Keratinocyte (primary cell): Measurements from ENCODE around the gene ZNF362. TPM values are rescaled to one million over a fixed set of nuclear protein-coding genes. Genes with fewer than 3 reads are reported as not detected.

ENCODE experiments used
- DNase-seq: peaks from one replicate; pipeline ENCODE4 v3.0.0-alpha.2; 2011; ENCODE audit warnings: low read depth, missing footprints, low spot score
- FAIRE-seq: peaks from 2 replicates; lab custom pipeline; 2011; peaks lifted over from hg19 to GRCh38; lab: Jason Lieb, UNC
- H2AFZ ChIP-seq: 2 replicates; pipeline ENCODE4 v1.6.0; 2012; ENCODE audit warnings: low read length, control low read depth, inconsistent platforms; ENCODE audit not compliant: control insufficient read depth
- H3K27ac ChIP-seq: 2 replicates; pipeline ENCODE4 v1.5.1; 2011; ENCODE audit warnings: low read length; ENCODE audit not compliant: control insufficient read depth, insufficient read depth
- H3K27me3 ChIP-seq: 3 replicates; pipeline ENCODE4 v1.6.0; 2011; ENCODE audit warnings: low read length; ENCODE audit not compliant: control insufficient read depth, insufficient read depth; ENCODE audit errors: extremely low read depth
- H3K36me3 ChIP-seq, 2 experiments: 2 replicates in 1 of 2; 3 replicates in 1 of 2; pipeline ENCODE4 v1.5.1; 2011; ENCODE audit warnings: low read length in 2 of 2, mild to moderate bottlenecking in 1 of 2; ENCODE audit not compliant: control insufficient read depth in 2 of 2, insufficient read depth in 2 of 2; ENCODE audit errors: extremely low read depth in 1 of 2
- H3K4me1 ChIP-seq: 3 replicates; pipeline ENCODE4 v1.5.1; 2011; ENCODE audit warnings: low read length; ENCODE audit not compliant: control insufficient read depth, insufficient read depth; ENCODE audit errors: extremely low read depth
- H3K4me2 ChIP-seq: 3 replicates; pipeline ENCODE4 v1.6.0; 2011; ENCODE audit warnings: low read depth, low read length; ENCODE audit not compliant: control insufficient read depth, insufficient read depth; ENCODE audit errors: extremely low read depth
- H3K4me3 ChIP-seq, 3 experiments: fragments of 200-600 bp in 1 of 3; sonication (generic) in 1 of 3; 2 replicates in 2 of 3; 3 replicates in 1 of 3; pipeline ENCODE4 v1.5.1; 2011 to 2016; ENCODE audit warnings: low read length in 3 of 3, mild to moderate bottlenecking in 3 of 3, control low read depth in 2 of 3, inconsistent platforms in 1 of 3, low read depth in 1 of 3, mixed read lengths in 1 of 3, mixed run types in 1 of 3, moderate library complexity in 1 of 3; ENCODE audit not compliant: control insufficient read depth in 2 of 3, insufficient read depth in 2 of 3; ENCODE audit errors: extremely low read depth in 1 of 3
- H3K79me2 ChIP-seq: 2 replicates; pipeline ENCODE4 v1.6.0; 2012; ENCODE audit warnings: low read length; ENCODE audit not compliant: control insufficient read depth, insufficient read depth
- H3K9ac ChIP-seq: 3 replicates; pipeline ENCODE4 v1.6.0; 2011; ENCODE audit warnings: low read length; ENCODE audit not compliant: control insufficient read depth, insufficient read depth; ENCODE audit errors: extremely low read depth
- H3K9me1 ChIP-seq: 3 replicates; pipeline ENCODE4 v1.6.0; 2011; ENCODE audit warnings: low read length; ENCODE audit not compliant: control insufficient read depth, insufficient read depth; ENCODE audit errors: extremely low read depth
- H3K9me3 ChIP-seq: 2 replicates; pipeline ENCODE4 v1.5.1; 2012; ENCODE audit warnings: low read depth, low read length; ENCODE audit not compliant: control insufficient read depth
- H4K20me1 ChIP-seq: 3 replicates; pipeline ENCODE4 v1.6.0; 2011; ENCODE audit warnings: low read length; ENCODE audit not compliant: control insufficient read depth, insufficient read depth; ENCODE audit errors: extremely low read depth
- CTCF ChIP-seq, 3 experiments: IDR thresholded peaks in 1 of 3; conservative IDR thresholded peaks in 1 of 3; optimal IDR thresholded peaks in 1 of 3; 2 replicates in 2 of 3; 3 replicates in 1 of 3; pipeline versions ENCODE3 to v1.5.1; 2011; ENCODE audit warnings: low read length in 3 of 3, mild to moderate bottlenecking in 3 of 3, moderate library complexity in 2 of 3, control low read depth in 1 of 3, inconsistent platforms in 1 of 3; ENCODE audit not compliant: insufficient read depth in 2 of 3; ENCODE audit errors: extremely low read depth in 1 of 3
- EZH2 ChIP-seq: IDR thresholded peaks from one replicate; pipeline ENCODE4 v1.6.1; 2012; ENCODE audit warnings: inconsistent platforms, mild to moderate bottlenecking, low read length, moderate library complexity
- dilution Hi-C: fragments of 300-500 bp; cut with MboI; formaldehyde crosslinking; loops from one replicate; pipeline ENCODE4 v1.7.0; 2020; ENCODE audit warnings: low sequenced_read_pairs; ENCODE audit not compliant: extremely low pct_ligation_motif_present
- polyA plus RNA-seq, 5 experiments: library from polyadenylated mRNA; depleted of rRNA in 3 of 5; stranded (reverse) in 3 of 5; stranded (forward) in 1 of 5; unstranded in 1 of 5; fragments of >200 nt; gene quantifications; 1 replicate in 1 of 5; 2 replicates in 3 of 5; 3 replicates in 1 of 5; pipeline versions ENCODE4 v1.2.1 to v1.2.3, GENCODE V29; 2011 to 2012; ENCODE audit warnings: missing spikeins in 2 of 5, low read depth in 1 of 5, low replicate concordance in 1 of 5

The ZNF362 gene
- polyA plus RNA-seq, 1 donor (not counting 4 experiments of a cell fraction or from before 2014, with no cell fraction given) = 2.2 TPM

- H3K9me3 ChIP-seq = no peaks in the 10 kb centered on the region
- no peaks in the 10 kb centered on the region for H3K36me3 ChIP-seq
- FAIRE-seq = no peak
- no peak for DNase-seq
- peaks cover 13% of the 10 kb centered on the region for H3K27me3 ChIP-seq
- no peak for TF ChIP-seq CTCF (optimal IDR thresholded peaks at IDR 0.05 in 1 of 3, IDR thresholded peaks at IDR 0.05 in 1 of 3, conservative IDR thresholded peaks at IDR 0.05 in 1 of 3; ENCODE audit: extremely low read depth in 1 of 3, insufficient read depth in 2 of 3, low read length in 3 of 3)
- TF ChIP-seq EZH2 = no peak
- dilution Hi-C loops = no loop called here
- H2AFZ ChIP-seq = no peak overlapping the region
- H3K4me2 ChIP-seq = no peak overlapping the region
- no peaks in the 10 kb centered on the region for H4K20me1 ChIP-seq
- no peak overlapping the region for H3K9ac ChIP-seq
- no peak overlapping the region for H3K27ac ChIP-seq
- H3K79me2 ChIP-seq = no peaks in the 10 kb centered on the region
- H3K9me1 ChIP-seq = no peaks in the 10 kb centered on the region
- no peak overlapping the region for H3K4me3 ChIP-seq
- no peaks in the 10 kb centered on the region for H3K4me1 ChIP-seq
These were observed 54.4 kb downstream of the ZNF362 start for GRCh38 chr1:33310702-33311101.

- no peaks in the 10 kb centered on the region for H4K20me1 ChIP-seq
- H3K4me3 ChIP-seq = no peak overlapping the region
- H3K27ac ChIP-seq = no peak overlapping the region
- TF ChIP-seq EZH2 (no peak), CTCF (optimal IDR thresholded peaks at IDR 0.05 in 1 of 3, IDR thresholded peaks at IDR 0.05 in 1 of 3, conservative IDR thresholded peaks at IDR 0.05 in 1 of 3; ENCODE audit: extremely low read depth in 1 of 3, insufficient read depth in 2 of 3, low read length in 3 of 3) (no peak)
- H3K9me1 ChIP-seq = no peaks in the 10 kb centered on the region
- H3K9me3 ChIP-seq = no peaks in the 10 kb centered on the region
- H3K4me2 ChIP-seq = no peak overlapping the region
- peaks cover 4% of the 10 kb centered on the region for H3K27me3 ChIP-seq
- no peak overlapping the region for H2AFZ ChIP-seq
- H3K79me2 ChIP-seq = no peaks in the 10 kb centered on the region
- no peak overlapping the region for H3K9ac ChIP-seq
- no peaks in the 10 kb centered on the region for H3K4me1 ChIP-seq
- dilution Hi-C loops = no loop called here
- no peaks in the 10 kb centered on the region for H3K36me3 ChIP-seq
- FAIRE-seq (no peak), DNase-seq (no peak)
These were observed 55.6 kb downstream of the ZNF362 start for GRCh38 chr1:33311706-33312412.
